RWPE1 (cell line): Measurements from ENCODE around the gene FGR.
"Not testable (repeated sequence)": the region's sequence is repeated elsewhere in the genome, so short reads cannot be mapped to it uniquely, and the experiment has no call there.

Source experiments
- CTCF ChIA-PET: fragments of 350-600 bp; sonication (Branson Sonifier 250); formaldehyde crosslinking; extraction: SDS; loops from one replicate; lab custom pipeline; 2021; lab: Yijun Ruan, JAX
- POLR2A ChIA-PET: fragments of 400-600 bp; formaldehyde crosslinking; extraction: SDS; loops from one replicate; lab custom pipeline; 2020; ENCODE audit warnings: antibody characterized with exemption; ENCODE audit not compliant: low non-redundant PET; lab: Yijun Ruan, JAX
- DNase-seq: peaks from one replicate; pipeline ENCODE4 v3.0.0; 2012; ENCODE audit warnings: low spot score
- H3K27ac ChIP-seq: fragments of 450-650 bp; 2 replicates; pipeline ENCODE4 v1.5.1; 2017
- TF ChIP-seq, protein P1 (sequence below): fragments of 450-650 bp; conservative IDR thresholded peaks from 2 replicates; pipeline ENCODE4 v1.5.1; 2017; ENCODE audit warnings: low read depth, mild to moderate bottlenecking

FGR gene

GRCh38 chr1:27624467-27625178 lies 10.4 kb downstream of the FGR start:
- TF ChIP-seq, protein P1, sequence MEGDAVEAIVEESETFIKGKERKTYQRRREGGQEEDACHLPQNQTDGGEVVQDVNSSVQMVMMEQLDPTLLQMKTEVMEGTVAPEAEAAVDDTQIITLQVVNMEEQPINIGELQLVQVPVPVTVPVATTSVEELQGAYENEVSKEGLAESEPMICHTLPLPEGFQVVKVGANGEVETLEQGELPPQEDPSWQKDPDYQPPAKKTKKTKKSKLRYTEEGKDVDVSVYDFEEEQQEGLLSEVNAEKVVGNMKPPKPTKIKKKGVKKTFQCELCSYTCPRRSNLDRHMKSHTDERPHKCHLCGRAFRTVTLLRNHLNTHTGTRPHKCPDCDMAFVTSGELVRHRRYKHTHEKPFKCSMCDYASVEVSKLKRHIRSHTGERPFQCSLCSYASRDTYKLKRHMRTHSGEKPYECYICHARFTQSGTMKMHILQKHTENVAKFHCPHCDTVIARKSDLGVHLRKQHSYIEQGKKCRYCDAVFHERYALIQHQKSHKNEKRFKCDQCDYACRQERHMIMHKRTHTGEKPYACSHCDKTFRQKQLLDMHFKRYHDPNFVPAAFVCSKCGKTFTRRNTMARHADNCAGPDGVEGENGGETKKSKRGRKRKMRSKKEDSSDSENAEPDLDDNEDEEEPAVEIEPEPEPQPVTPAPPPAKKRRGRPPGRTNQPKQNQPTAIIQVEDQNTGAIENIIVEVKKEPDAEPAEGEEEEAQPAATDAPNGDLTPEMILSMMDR: no peak
- ChIA-PET POLR2A (no interaction called here), CTCF (no interaction called here)
- H3K27ac ChIP-seq: peak overlapping the region; percentile 51
- DNase-seq: no peak

DNA sequence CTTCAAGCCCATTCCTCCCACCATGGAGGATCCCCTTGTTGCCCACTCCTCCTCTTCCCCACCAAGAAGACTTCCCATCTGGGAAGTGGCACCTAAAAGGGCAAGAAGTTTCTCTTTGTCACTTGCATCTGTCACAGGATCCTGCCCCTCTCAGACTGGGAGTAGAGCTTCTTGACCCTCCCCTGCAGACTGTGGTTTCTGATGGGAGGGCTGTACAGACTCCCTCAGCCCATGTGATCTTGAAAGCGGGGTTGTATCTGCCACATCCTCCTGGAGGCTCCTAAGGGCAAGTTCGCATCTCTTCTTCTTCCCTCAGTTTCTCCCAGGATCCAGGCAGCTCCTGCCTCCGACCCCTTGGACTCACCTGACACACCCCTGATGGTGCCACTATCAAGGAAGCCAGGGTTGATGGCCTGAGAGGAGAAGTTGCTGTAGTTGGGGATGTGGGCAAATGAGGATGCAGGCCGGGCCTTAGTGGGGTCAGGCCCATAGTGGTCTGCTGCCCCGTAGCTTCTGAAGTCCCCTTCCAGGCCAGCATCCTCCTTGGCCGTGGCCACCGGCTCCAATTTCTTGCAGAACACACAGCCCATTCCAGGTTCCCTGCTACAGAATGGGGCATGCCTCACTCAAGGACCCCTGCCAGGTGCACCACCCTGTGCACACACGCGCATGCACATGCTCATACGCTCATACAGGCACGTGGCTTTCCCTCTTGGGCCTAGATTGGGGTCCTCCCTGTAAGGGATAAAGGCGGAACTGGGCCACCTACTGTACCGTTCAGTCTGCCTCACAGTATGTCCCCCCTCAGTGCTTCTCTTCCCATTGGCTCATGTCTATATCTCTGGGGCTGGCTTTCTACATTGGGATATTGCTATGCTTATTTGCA lies 11.4 kb downstream of the FGR start:
- CTCF ChIA-PET: interaction anchor here (0.6 kb wide), 1 partner anchor 39 kb away, joined by 3 read pairs; no protein-coding TSS in a partner anchor
- no peak for DNase-seq
- POLR2A ChIA-PET: interaction anchor here (0.5 kb wide), 1 partner anchor 47 kb away, joined by 3 read pairs; no protein-coding TSS in a partner anchor
- TF ChIP-seq, protein P1: no peak
- no peak overlapping the region for H3K27ac ChIP-seq

GRCh38 chr1:27622828-27623227 lies 12.2 kb downstream of the FGR start:
- POLR2A ChIA-PET: interaction anchor here (0.5 kb wide), 1 partner anchor 47 kb away, joined by 3 read pairs; no protein-coding TSS in a partner anchor
- CTCF ChIA-PET: interaction anchor here (1.2 kb wide), 1 partner anchor 16 kb away, joined by 5 read pairs; no protein-coding TSS in a partner anchor
- TF ChIP-seq, protein P1: no peak
- no peak overlapping the region for H3K27ac ChIP-seq
- DNase-seq: no peak

DNA sequence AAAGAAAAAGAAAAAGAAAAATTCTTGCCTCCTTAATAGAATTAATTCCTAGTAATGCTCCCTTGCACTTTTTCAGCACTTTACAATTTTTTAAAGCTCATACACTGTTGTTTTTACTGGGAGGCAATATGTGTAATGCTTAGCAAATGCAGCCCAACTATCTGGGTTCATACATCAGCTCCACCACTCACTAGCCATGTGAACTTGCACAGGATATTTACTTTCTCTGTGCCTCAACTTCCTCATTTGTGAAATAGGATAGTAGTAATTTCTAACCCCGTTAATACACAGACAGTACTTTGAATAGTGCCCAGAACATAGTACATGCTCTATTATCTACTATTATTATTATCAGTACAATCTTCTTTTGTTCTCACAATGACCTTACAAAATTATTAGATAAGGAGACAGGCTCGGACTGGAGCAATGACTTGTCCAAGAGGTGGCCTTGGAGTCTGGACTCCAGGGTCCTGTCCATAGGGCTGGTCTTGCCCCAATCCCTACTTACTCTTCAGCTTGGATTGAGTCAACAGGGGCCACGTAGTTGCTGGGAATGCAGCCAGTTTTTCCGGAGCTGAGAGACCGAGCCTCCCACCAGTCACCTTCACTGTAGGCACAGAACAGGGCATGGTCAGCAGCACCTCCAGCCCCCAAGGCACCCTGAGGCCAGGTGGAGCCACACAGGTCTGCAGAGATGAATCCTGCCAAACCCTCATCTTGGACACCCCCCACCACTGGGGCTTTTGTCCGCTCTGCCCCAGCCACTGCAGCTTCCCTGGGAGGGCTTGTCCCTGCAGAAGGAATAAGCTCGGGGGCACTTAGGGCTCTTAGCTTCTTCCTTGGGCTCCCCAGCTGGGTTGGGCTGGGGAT lies 13.7 kb downstream of the FGR start:
- POLR2A ChIA-PET: interaction anchor here (0.5 kb wide), 1 partner anchor 193 kb away, joined by 4 read pairs; no protein-coding TSS in a partner anchor

GRCh38 chr1:27619782-27620438 lies 15.1 kb downstream of the FGR start:
- POLR2A ChIA-PET, H3K27ac ChIP-seq, DNase-seq: not testable (repeated sequence)
- CTCF ChIA-PET: interaction anchor here (0.6 kb wide), 1 partner anchor 263 kb away, joined by 3 read pairs; no protein-coding TSS in a partner anchor

More for the DNA sequence above, 13.7 kb downstream of the FGR start:
- no peak for DNase-seq
- TF ChIP-seq, protein P1: no peak
- no peak overlapping the region for H3K27ac ChIP-seq
- CTCF ChIA-PET: interaction anchor here (0.5 to 1.2 kb wide), 6 partner anchors 13 to 208 kb away, joined by 3 to 5 read pairs (median 4); no protein-coding TSS in a partner anchor
